ENCODE results near the gene BRD3. TPM values are rescaled to one million over a fixed set of nuclear protein-coding genes. Genes with fewer than 3 reads are reported as not detected.

Gene BRD3
- total RNA-seq, 1 donor from 2014 or later: 39.6 TPM

DNA sequence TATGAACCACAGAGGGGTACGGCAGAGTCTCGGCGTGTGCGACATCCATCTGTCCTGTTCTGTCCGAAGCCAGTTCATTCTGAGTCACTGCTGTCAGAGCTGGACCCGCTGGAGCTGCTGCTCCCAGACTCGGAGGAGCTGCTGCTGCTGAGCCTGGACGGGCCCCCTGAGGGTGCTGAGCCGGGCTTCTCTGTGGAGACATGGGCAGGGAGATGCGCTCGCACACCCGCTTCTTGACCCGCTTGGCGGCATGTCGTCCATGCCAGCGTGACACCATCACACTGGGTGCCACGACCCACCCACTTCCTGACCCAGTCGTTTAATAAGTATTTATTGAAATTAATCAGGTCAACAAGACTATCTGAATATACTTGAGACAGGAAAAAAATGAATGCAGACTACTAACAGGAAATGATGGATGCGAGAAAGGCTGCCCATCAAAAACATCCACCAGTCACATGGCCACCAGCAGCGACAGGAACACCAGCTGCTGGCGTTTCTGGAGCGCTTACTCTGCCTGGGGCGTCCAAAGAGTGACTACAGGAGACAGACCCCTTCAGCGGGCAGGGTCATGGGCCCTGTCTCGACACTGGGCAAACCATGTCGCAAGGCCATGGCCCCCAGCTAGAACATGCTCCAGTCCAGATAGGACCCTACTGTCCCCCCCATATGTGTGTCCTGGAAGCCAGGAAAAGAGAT is 34.2 kb downstream of the BRD3 start:
- no peak for FAIRE-seq
- Histone ChIP-seq H3K4me1 (ENCODE audit: insufficient read depth, low read length) (no peaks in the 10 kb centered on the region), H3K9me3 (ENCODE audit: insufficient read depth, low read depth, low read length) (no peaks in the 10 kb centered on the region), H3K79me2 (ENCODE audit: insufficient read depth, low read length) (no peaks in the 10 kb centered on the region), H4K20me1 (ENCODE audit: insufficient read depth, low read length) (peaks cover 17% of the 10 kb centered on the region), H2AFZ (ENCODE audit: low read depth, low read length) (no peak overlapping the region), H3K4me2 (ENCODE audit: low read length) (no peak overlapping the region), H3K36me3 (ENCODE audit: insufficient read depth, low read length) (peaks cover 11% of the 10 kb centered on the region), H3K27me3 (ENCODE audit: insufficient read depth, low read length) (no peaks in the 10 kb centered on the region), H3K4me3 (ENCODE audit: insufficient read depth, low read depth, low read length) (no peak overlapping the region), H3K27ac (ENCODE audit: low read depth, low read length) (no peak overlapping the region), H3K9ac (ENCODE audit: low read length) (no peak overlapping the region)
- TF ChIP-seq EZH2 (IDR thresholded peaks at IDR 0.05; ENCODE audit: insufficient read depth, low read length) (no peak), CTCF (IDR thresholded peaks at IDR 0.05; ENCODE audit: insufficient read depth, low read depth, low read length) (no peak)
- Mint-ChIP-seq H3K4me1 (ENCODE audit: low read depth, unreplicated experiment) (no peaks in the 10 kb centered on the region), H3K27ac (ENCODE audit: unreplicated experiment) (no peak overlapping the region), H3K4me3 (ENCODE audit: unreplicated experiment) (no peak overlapping the region), H3K27me3 (ENCODE audit: low read depth, unreplicated experiment) (no peaks in the 10 kb centered on the region), H3K9me3 (ENCODE audit: unreplicated experiment) (no peaks in the 10 kb centered on the region), H3K36me3 (ENCODE audit: low read depth, unreplicated experiment) (peaks cover 20% of the 10 kb centered on the region)
- no peak for DNase-seq (ENCODE audit: low read depth)

DNA sequence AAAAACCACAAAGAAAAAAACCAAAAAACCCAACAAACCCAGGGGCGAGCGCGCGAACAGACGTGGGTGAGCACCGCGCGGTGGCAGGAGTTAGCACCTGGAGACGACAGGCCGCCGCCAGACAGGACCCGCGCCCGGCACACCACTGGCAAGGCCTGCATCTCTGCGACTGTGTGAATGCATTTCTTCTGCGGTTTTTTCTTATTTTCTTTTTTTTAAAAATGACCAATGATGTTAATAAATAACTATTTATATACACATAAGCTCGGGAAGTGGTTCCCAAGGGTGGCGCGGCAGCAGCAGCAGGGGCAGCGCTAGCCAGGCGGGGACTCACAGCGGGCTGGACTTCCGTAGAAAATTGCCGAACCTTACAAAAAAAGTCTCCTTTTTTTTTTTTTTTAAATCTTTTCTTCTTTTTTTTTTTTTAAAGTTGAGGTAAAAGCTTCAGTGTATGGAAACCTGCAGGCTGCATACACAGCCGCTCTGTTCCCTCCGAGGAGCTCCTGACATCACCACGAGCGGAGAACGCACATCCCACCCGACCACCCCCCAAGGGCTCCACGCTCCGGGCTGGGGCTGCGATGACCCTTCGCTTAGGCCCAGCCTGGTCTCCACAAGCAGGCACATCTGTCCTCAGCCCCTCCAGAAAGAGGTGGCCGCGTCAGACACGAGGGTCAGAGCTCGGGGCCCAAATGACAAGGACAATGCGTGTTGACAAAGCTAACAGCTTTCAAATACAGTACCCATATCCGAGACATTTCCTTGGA is 35.2 kb downstream of the BRD3 start:
- Histone ChIP-seq H3K9ac (ENCODE audit: low read length) (no peak overlapping the region), H3K4me1 (ENCODE audit: insufficient read depth, low read length) (no peaks in the 10 kb centered on the region), H4K20me1 (ENCODE audit: insufficient read depth, low read length) (peaks cover 21% of the 10 kb centered on the region), H3K36me3 (ENCODE audit: insufficient read depth, low read length) (peaks cover 13% of the 10 kb centered on the region), H3K27ac (ENCODE audit: low read depth, low read length) (no peak overlapping the region), H3K4me2 (ENCODE audit: low read length) (no peak overlapping the region), H2AFZ (ENCODE audit: low read depth, low read length) (no peak overlapping the region), H3K27me3 (ENCODE audit: insufficient read depth, low read length) (no peaks in the 10 kb centered on the region), H3K79me2 (ENCODE audit: insufficient read depth, low read length) (no peaks in the 10 kb centered on the region), H3K4me3 (ENCODE audit: insufficient read depth, low read depth, low read length) (no peak overlapping the region), H3K9me3 (ENCODE audit: insufficient read depth, low read depth, low read length) (no peaks in the 10 kb centered on the region)
- DNase-seq (ENCODE audit: low read depth): no peak
- Mint-ChIP-seq H3K27me3 (ENCODE audit: low read depth, unreplicated experiment) (no peaks in the 10 kb centered on the region), H3K4me1 (ENCODE audit: low read depth, unreplicated experiment) (no peaks in the 10 kb centered on the region), H3K4me3 (ENCODE audit: unreplicated experiment) (no peak overlapping the region), H3K27ac (ENCODE audit: unreplicated experiment) (no peak overlapping the region), H3K9me3 (ENCODE audit: unreplicated experiment) (no peaks in the 10 kb centered on the region), H3K36me3 (ENCODE audit: low read depth, unreplicated experiment) (peaks cover 19% of the 10 kb centered on the region)
- no peak for TF ChIP-seq CTCF (IDR thresholded peaks at IDR 0.05; ENCODE audit: insufficient read depth, low read depth, low read length)
- no peak for TF ChIP-seq EZH2 (IDR thresholded peaks at IDR 0.05; ENCODE audit: insufficient read depth, low read length)
- no peak for FAIRE-seq

GRCh38 chr9:134031783-134032182 is 36.0 kb downstream of the BRD3 start:
- TF ChIP-seq EZH2 (IDR thresholded peaks at IDR 0.05; ENCODE audit: insufficient read depth, low read length) (no peak), CTCF (IDR thresholded peaks at IDR 0.05; ENCODE audit: insufficient read depth, low read depth, low read length) (no peak)
- no peaks in the 10 kb centered on the region for H3K79me2 ChIP-seq (ENCODE audit: insufficient read depth, low read length)
- H3K36me3 ChIP-seq (ENCODE audit: insufficient read depth, low read length): peaks cover 13% of the 10 kb centered on the region
- H2AFZ ChIP-seq (ENCODE audit: low read depth, low read length): no peak overlapping the region
- Mint-ChIP-seq H3K4me3 (ENCODE audit: unreplicated experiment) (no peak overlapping the region), H3K27me3 (ENCODE audit: low read depth, unreplicated experiment) (no peaks in the 10 kb centered on the region), H3K36me3 (ENCODE audit: low read depth, unreplicated experiment) (peaks cover 19% of the 10 kb centered on the region), H3K27ac (ENCODE audit: unreplicated experiment) (no peak overlapping the region), H3K4me1 (ENCODE audit: low read depth, unreplicated experiment) (no peaks in the 10 kb centered on the region), H3K9me3 (ENCODE audit: unreplicated experiment) (no peaks in the 10 kb centered on the region)
- H3K27me3 ChIP-seq (ENCODE audit: insufficient read depth, low read length): no peaks in the 10 kb centered on the region
- FAIRE-seq (no peak), DNase-seq (ENCODE audit: low read depth) (no peak)
- peaks cover 29% of the 10 kb centered on the region for H4K20me1 ChIP-seq (ENCODE audit: insufficient read depth, low read length)
- H3K4me3 ChIP-seq (ENCODE audit: insufficient read depth, low read depth, low read length): no peak overlapping the region
- no peak overlapping the region for H3K9ac ChIP-seq (ENCODE audit: low read length)
- H3K27ac ChIP-seq (ENCODE audit: low read depth, low read length): no peak overlapping the region
- no peaks in the 10 kb centered on the region for H3K4me1 ChIP-seq (ENCODE audit: insufficient read depth, low read length)
- H3K4me2 ChIP-seq (ENCODE audit: low read length): no peak overlapping the region
- H3K9me3 ChIP-seq (ENCODE audit: insufficient read depth, low read depth, low read length): no peaks in the 10 kb centered on the region

Measured in astrocyte (in vitro differentiated cells and primary cell).